GM23338 (cell line): Measurements from ENCODE around the gene STK4. TPM values are rescaled to one million over a fixed set of nuclear protein-coding genes. Genes with fewer than 3 reads are reported as not detected.

ENCODE experiments used
- ATAC-seq: fragments of 200-7000 bp; cut with Tn5 transposase; 3 replicates; pipeline ENCODE4 v1.9.1; 2020
- DNase-seq: peaks from one replicate; pipeline ENCODE4 v3.0.0-alpha.2; 2015; ENCODE audit warnings: low spot score
- H2AFZ ChIP-seq: fragments of 200-600 bp; sonication (generic); 2 replicates; pipeline ENCODE4 v1.8.0; 2016; ENCODE audit warnings: antibody characterized with exemption, mild to moderate bottlenecking, moderate library complexity
- H3F3A ChIP-seq: fragments of 200-600 bp; sonication (generic); replicated peaks from 2 replicates; pipeline ENCODE4 v1.8.0; 2017; ENCODE audit warnings: antibody characterized with exemption, mixed run types, low read depth
- H3K27ac ChIP-seq: fragments of 200-600 bp; sonication (generic); 2 replicates; pipeline ENCODE4 v1.6.1; 2016; ENCODE audit warnings: low read depth
- H3K27me3 ChIP-seq: fragments of 200-600 bp; sonication (generic); 2 replicates; pipeline ENCODE4 v1.8.0; 2016; ENCODE audit warnings: mild to moderate bottlenecking, mixed run types, moderate library complexity; ENCODE audit not compliant: insufficient read depth
- H3K36me3 ChIP-seq: fragments of 200-600 bp; sonication (generic); 2 replicates; pipeline ENCODE4 v1.8.0; 2016; ENCODE audit warnings: mild to moderate bottlenecking; ENCODE audit not compliant: insufficient read depth
- H3K4me1 ChIP-seq: fragments of 200-600 bp; sonication (generic); 2 replicates; pipeline ENCODE4 v1.8.0; 2016; ENCODE audit warnings: mild to moderate bottlenecking, moderate library complexity; ENCODE audit not compliant: insufficient read depth
- H3K4me2 ChIP-seq: fragments of 200-600 bp; sonication (generic); 2 replicates; pipeline ENCODE4 v1.7.1; 2017; ENCODE audit warnings: mixed run types
- H3K4me3 ChIP-seq: fragments of 200-600 bp; sonication (generic); 2 replicates; pipeline ENCODE4 v1.6.1; 2016; ENCODE audit warnings: mixed run types
- H3K79me2 ChIP-seq: fragments of 200-600 bp; sonication (generic); replicated peaks from 2 replicates; pipeline ENCODE4 v1.8.0; 2017; ENCODE audit warnings: mild to moderate bottlenecking; ENCODE audit not compliant: insufficient read depth
- H3K9me2 ChIP-seq: fragments of 200-600 bp; sonication (generic); 2 replicates; pipeline ENCODE4 v1.8.0; 2017; ENCODE audit not compliant: insufficient read depth
- H4K20me1 ChIP-seq: fragments of 200-600 bp; sonication (generic); replicated peaks from 2 replicates; pipeline ENCODE4 v1.8.0; 2017; ENCODE audit warnings: mild to moderate bottlenecking; ENCODE audit not compliant: insufficient read depth
- H3K27ac Mint-ChIP-seq: 2 replicates; pipeline ENCODE4 v1.8.0; 2020; ENCODE audit warnings: inconsistent platforms, mild to moderate bottlenecking, moderate library complexity, mixed read lengths
- H3K27me3 Mint-ChIP-seq: 3 replicates; pipeline ENCODE4 v1.8.0; 2022; ENCODE audit warnings: low read depth, mild to moderate bottlenecking, moderate library complexity, mixed read lengths, inconsistent platforms; ENCODE audit not compliant: insufficient read depth, poor library complexity
- H3K36me3 Mint-ChIP-seq: 3 replicates; pipeline ENCODE4 v1.8.0; 2021; ENCODE audit warnings: low read depth, mild to moderate bottlenecking, inconsistent platforms, moderate library complexity, mixed read lengths
- H3K4me1 Mint-ChIP-seq: 3 replicates; pipeline ENCODE4 v1.8.0; 2020; ENCODE audit warnings: mild to moderate bottlenecking, inconsistent platforms, mixed read lengths
- H3K4me3 Mint-ChIP-seq: 3 replicates; pipeline ENCODE4 v1.8.0; 2021; ENCODE audit warnings: moderate library complexity, mild to moderate bottlenecking, inconsistent platforms, mixed read lengths
- H3K9me3 Mint-ChIP-seq: 3 replicates; pipeline ENCODE4 v1.8.0; 2020; ENCODE audit warnings: moderate library complexity, mild to moderate bottlenecking, inconsistent platforms, mixed read lengths
- CTCF ChIP-seq, 2 experiments: fragments of 200-600 bp in 1 of 2; sonication (generic) in 1 of 2; conservative IDR thresholded peaks; 2 replicates each; pipeline versions ENCODE4 v1.5.1 to v1.6.1; 2016 to 2017; ENCODE audit warnings: antibody characterized with exemption in 2 of 2, low read depth in 2 of 2, mild to moderate bottlenecking in 2 of 2, moderate library complexity in 1 of 2
- EZH2 ChIP-seq: fragments of 200-600 bp; sonication (generic); IDR thresholded peaks from one replicate; pipeline ENCODE4 v1.8.0; 2017; ENCODE audit warnings: antibody characterized with exemption, mild to moderate bottlenecking, low read depth; ENCODE audit not compliant: unreplicated experiment
- NANOG ChIP-seq: IDR thresholded peaks from 2 replicates; pipeline ENCODE4 v1.6.1; 2016; ENCODE audit warnings: antibody characterized with exemption, borderline replicate concordance
- REST ChIP-seq: IDR thresholded peaks from one replicate; pipeline ENCODE4 v1.6.1; 2018; ENCODE audit warnings: antibody characterized with exemption; ENCODE audit not compliant: unreplicated experiment
- STAT1 ChIP-seq: IDR thresholded peaks from one replicate; pipeline ENCODE4 v1.6.1; 2016; ENCODE audit warnings: antibody characterized with exemption; ENCODE audit not compliant: unreplicated experiment
- ZNF331 ChIP-seq: fragments of 250-450 bp; sonication (Bioruptor Pico); IDR thresholded peaks from 2 replicates; pipeline ENCODE4 v1.5.0; 2020; ENCODE audit warnings: low read depth, mild to moderate bottlenecking, moderate library complexity
- polyA plus RNA-seq: library from polyadenylated mRNA; unstranded; fragments of >200 nt; fragmentation: Nextera tagmentation; extraction: Ambion mirVana; gene quantifications from 2 replicates; pipeline ENCODE4 v1.2.1, GENCODE V29; 2016
- total RNA-seq: library from RNA; depleted of rRNA; stranded (reverse); fragments of >200 nt; shearing (Covaris generic); gene quantifications from 2 replicates; pipeline ENCODE4 v1.2.3, GENCODE V29; 2014

STK4 gene
- total and polyA plus RNA-seq, 2 experiments from 2014 or later, result 37.7 to 58.7 TPM

GRCh38 chr20:45085867-45086266 lies 119.6 kb downstream of the STK4 start:
- Histone ChIP-seq H3F3A (no peaks in the 10 kb centered on the region), H3K9me2 (no peaks in the 10 kb centered on the region; the same call in 1 of the 2 replicates), H3K79me2 (no peaks in the 10 kb centered on the region), H3K36me3 (no peaks in the 10 kb centered on the region; the same call in none of the 2 replicates), H2AFZ (no peak overlapping the region), H3K4me1 (peaks cover 6% of the 10 kb centered on the region; the same call in 1 of the 2 replicates), H4K20me1 (no peaks in the 10 kb centered on the region), H3K4me3 (no peak overlapping the region), H3K27ac (no peak overlapping the region), H3K27me3 (no peaks in the 10 kb centered on the region), H3K4me2 (no peak overlapping the region)
- TF ChIP-seq CTCF (conservative IDR thresholded peaks at IDR 0.05; ENCODE audit: low read depth in 2 of 2) (peak; percentile 30 to 43; a peak in 2 of 4 replicates), ZNF331 (CRISPR knock-in tag) (no peak)
- DNase-seq (peak; percentile 26), ATAC-seq (no peak)
- Mint-ChIP-seq H3K4me1 (peaks cover 14% of the 10 kb centered on the region), H3K27ac (no peak overlapping the region), H3K27me3 (peaks cover 2% of the 10 kb centered on the region), H3K9me3 (peaks cover 8% of the 10 kb centered on the region; the same call in 2 of the 3 replicates), H3K36me3 (peaks cover 22% of the 10 kb centered on the region), H3K4me3 (no peak overlapping the region)

- Histone ChIP-seq H3K4me2 (no peak overlapping the region), H3K36me3 (no peaks in the 10 kb centered on the region; the same call in 1 of the 2 replicates), H2AFZ (no peak overlapping the region), H3K9me2 (no peaks in the 10 kb centered on the region), H3K27ac (no peak overlapping the region), H3K4me1 (peaks cover 6% of the 10 kb centered on the region; the same call in 1 of the 2 replicates), H4K20me1 (no peaks in the 10 kb centered on the region), H3K4me3 (no peak overlapping the region), H3F3A (no peaks in the 10 kb centered on the region), H3K79me2 (no peaks in the 10 kb centered on the region), H3K27me3 (no peaks in the 10 kb centered on the region)
- Mint-ChIP-seq H3K4me3 (no peak overlapping the region), H3K27me3 (peaks cover 2% of the 10 kb centered on the region), H3K36me3 (peaks cover 9% of the 10 kb centered on the region), H3K9me3 (no peaks in the 10 kb centered on the region), H3K4me1 (peaks cover 14% of the 10 kb centered on the region), H3K27ac (no peak overlapping the region)
- no peak for DNase-seq
- no peak for ATAC-seq
- TF ChIP-seq STAT1 (no peak), NANOG (no peak), REST (no peak), EZH2 (no peak), CTCF (conservative IDR thresholded peaks at IDR 0.05; ENCODE audit: low read depth in 2 of 2) (no peak), ZNF331 (CRISPR knock-in tag) (no peak)
Observed at GRCh38 chr20:45087097-45087790, 120.9 kb downstream of the STK4 start.
